ENCODE measurements around the gene DNAAF9.
"Not testable (repeated sequence)": the region's sequence is repeated elsewhere in the genome, so short reads cannot be mapped to it uniquely, and the experiment has no call there.

The DNAAF9 gene

DNA sequence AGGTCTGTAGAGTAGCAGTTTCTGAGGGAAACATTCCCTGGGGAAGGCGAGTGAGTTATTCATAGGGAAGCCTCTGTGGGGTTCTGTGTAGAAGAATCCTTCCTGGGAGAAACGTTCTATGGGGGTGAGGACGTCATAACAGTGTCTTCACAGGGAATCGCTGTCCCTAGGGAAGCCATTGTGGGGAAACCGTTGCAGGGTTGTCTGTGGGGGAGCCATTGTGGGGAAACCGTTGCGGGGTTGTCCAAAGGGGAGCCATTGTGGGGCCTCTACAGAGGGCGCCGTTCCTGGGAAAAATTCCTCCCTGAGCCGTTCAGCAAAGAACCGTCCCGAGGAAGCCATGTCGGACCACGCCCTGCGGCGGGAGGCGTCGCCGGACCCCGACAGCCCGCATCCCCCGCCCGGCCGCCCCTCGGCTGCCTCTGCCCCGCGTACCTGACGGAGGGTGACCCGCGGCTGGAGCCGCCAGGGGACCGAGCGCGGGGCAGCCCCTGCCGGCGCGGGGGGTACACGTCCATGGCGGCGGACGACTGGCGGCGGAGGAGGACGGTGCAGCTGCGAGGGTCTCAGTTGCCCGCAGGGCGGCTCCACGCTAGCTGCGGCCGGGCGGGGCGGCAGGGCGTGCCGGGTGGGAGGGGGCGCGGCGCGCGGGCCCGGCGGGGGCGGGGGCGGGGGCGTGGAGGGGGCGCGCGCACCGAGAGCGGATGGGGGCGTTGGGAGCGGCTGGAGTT, at the start of gene DNAAF9:
Gene DNAAF9, minus strand, starts transcription at position 630 of the 731 bp plus-strand sequence. Its CDS starts 112 bp downstream, at position 518.
- in situ Hi-C loops (cut with HindIII; ENCODE audit: low sequenced_read_pairs): no loop called here

DNA sequence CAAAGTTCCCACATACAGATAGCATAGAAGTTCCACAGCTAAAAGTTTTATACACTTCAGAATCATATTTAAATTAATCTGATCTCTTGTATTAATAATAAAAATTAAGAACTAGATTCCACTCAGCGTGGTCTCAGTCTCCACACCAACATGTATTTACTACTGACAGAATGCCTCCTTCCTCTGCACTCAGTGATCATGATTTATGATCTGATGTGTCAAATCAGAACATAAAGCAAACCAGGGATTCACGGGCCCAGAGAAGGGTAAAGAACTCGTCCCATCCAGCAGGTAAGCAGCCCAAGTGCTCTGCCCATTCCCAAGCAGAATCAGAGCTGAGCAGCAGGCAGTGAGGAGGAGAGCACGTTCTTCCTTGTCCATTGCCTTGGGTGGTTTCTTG, 49.2 kb upstream of the DNAAF9 start:
- in situ Hi-C loops (cut with HindIII; ENCODE audit: low sequenced_read_pairs): no loop called here

DNA sequence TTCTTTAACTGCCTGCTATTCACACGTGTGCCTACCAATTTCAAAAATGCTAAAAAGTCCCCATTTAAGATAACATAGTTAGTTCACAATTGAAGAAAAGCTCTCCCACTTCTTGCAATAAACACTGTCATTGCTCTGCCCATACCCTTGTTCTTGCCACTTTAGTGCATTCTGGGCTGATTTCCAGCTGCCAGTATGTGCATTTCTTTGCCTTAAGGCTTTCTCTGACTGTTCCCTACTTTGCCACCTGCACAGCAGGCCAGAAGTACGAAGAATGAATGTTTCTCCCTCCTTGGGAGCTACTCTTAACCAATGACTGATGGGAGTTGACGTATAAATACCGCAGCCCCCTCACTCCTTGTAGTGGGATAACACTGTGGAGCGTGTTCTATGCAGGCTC, 47.4 kb upstream of the DNAAF9 start:
- in situ Hi-C loops (cut with HindIII; ENCODE audit: low sequenced_read_pairs): no loop called here

DNA sequence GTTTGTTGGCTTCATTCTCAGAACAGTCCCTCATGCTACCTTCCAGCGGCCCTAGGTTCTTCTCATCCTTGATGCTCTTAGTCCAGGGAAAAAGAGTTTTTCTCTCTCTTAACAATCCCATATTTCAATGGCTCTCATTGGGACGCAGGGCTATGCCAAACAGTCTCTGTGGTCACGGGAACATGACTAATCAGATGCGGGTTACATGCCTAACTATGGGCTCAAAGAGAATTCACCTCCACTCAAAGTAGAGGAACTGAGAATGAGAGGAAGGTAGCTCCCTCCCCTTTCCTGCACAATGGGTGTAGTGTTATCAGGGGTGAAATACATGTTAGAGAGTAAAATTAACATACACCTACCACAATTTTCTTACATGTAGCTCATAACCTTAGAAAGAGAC, 45.2 kb upstream of the DNAAF9 start:
- in situ Hi-C loops (cut with HindIII; ENCODE audit: low sequenced_read_pairs): no loop called here

- in situ Hi-C loops (cut with HindIII; ENCODE audit: low sequenced_read_pairs): no loop called here
Observed at GRCh38 chr20:3452136-3452535, 44.7 kb upstream of the DNAAF9 start.

DNA sequence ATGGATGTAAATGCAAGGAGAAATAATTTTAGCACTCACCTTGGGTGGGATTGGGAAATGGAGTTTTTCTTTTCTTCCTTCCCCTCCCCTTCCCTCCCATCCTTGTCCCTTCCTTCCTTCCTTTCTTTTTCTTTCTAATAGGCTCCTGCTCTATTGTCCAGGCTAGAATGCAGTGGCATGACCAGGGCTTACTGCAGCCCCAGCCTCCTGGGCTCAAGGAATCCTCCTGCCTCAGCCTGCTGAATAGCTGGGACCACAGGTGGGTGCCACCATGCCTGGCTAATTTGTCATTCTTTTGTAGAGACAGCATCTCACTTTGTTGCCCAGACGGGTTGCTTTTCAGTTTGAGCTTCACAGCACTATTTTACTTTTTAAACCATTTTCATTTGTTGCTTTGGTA, 41.9 kb upstream of the DNAAF9 start:
- in situ Hi-C loops (cut with HindIII; ENCODE audit: low sequenced_read_pairs): no loop called here

DNA sequence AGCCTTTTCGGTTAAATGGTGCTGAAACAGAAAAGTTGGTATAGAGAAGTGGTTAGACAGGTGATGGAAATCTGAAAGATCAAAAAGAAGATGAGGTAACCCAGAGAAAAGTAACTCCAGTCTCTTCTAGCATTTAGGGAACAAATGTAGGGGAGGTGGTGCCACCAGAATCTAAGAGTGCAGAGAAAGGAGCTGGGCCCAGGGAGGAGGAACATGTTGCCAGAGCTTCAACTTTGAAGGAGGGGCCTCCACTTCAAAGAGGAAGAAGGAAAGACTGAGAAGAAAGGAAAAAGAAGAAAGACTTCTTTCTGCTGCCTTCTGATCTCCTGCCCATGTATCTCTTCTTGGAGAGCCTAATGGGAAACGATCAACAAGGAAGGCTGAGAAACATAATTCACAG, 39.9 kb upstream of the DNAAF9 start:
- in situ Hi-C loops (cut with HindIII; ENCODE audit: low sequenced_read_pairs): no loop called here

DNA sequence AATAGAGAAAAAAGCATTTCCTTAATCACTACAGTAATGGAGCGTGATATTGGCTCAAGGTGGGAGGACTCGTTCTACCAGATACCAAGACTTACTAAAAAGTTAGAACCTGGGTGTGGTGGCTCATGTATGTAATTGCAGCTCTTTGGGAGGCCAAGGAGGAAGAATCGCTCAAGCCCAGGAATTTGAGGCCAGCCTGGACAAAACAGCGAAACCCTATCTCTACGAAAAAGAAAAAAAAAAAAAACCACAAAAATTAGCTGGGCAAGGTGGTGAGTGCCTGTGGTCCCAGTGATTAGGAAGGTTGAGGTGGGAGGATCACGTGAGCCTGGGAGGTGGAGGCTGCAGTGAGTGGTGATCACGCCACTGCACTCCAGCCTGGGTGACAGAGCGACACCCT, 39.3 kb upstream of the DNAAF9 start:
- in situ Hi-C loops (cut with HindIII; ENCODE audit: low sequenced_read_pairs): no loop called here

DNA sequence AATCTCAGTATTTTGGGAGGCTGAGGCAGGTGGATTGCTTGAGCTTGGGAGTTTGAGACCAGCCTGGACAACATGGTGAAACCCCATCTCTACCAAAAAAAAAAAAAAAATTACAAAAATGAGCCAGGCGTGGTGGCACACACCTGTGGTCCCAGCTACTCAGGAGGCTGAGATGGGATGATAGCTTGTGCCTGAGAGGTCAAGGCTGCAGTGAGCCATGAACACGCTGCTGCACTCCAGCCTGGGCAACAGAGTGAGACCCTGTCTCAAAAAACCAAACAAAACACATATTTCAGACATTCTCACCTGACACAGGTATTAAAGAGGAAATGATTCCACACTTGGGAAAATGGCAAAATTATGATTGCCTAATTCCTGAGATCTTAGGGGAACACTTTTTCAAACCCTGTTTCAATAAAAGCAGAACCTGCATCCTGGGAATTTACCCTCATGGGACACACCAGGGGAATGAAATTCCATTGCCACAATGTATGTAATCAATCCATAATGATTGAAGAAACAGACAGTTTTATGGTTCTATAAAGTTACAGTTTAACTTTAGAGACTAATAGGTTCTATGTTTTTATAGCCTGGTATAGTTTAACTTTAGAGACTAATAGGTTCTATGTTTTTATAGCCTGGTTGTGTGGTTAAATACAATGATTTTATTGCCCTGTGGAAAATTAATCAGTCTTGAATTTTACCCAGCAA, 29.6 kb upstream of the DNAAF9 start:
- in situ Hi-C loops (cut with HindIII; ENCODE audit: low sequenced_read_pairs): no loop called here

DNA sequence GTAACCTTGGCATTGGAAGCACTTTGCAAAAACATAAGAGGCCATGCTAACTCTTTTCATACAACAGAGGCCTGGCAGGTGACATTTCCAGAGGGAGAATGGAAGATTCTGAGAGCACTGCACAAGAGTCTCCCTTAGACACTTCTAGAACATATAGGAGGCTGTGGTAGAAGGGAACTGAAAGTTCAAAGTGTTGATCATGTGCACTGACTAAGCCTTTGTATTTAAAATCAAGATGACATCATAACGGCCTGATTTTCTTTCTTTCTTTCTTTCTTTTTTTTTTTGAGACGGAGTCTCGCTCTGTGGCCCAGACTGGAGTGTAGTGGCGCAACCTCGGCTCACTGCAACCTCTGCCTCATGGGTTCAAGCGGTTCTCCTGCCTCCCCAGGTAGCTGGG, 26.8 kb upstream of the DNAAF9 start:
- in situ Hi-C loops (cut with HindIII; ENCODE audit: low sequenced_read_pairs): no loop called here

GRCh38 chr20:3433744-3434143, 26.3 kb upstream of the DNAAF9 start:
- in situ Hi-C loops (cut with HindIII; ENCODE audit: low sequenced_read_pairs): no loop called here

- in situ Hi-C loops (cut with HindIII; ENCODE audit: low sequenced_read_pairs): no loop called here
Observed at GRCh38 chr20:3432844-3433243, 25.4 kb upstream of the DNAAF9 start.

GRCh38 chr20:3431109-3431508, 23.6 kb upstream of the DNAAF9 start:
- in situ Hi-C loops (cut with HindIII; ENCODE audit: low sequenced_read_pairs): no loop called here

DNA sequence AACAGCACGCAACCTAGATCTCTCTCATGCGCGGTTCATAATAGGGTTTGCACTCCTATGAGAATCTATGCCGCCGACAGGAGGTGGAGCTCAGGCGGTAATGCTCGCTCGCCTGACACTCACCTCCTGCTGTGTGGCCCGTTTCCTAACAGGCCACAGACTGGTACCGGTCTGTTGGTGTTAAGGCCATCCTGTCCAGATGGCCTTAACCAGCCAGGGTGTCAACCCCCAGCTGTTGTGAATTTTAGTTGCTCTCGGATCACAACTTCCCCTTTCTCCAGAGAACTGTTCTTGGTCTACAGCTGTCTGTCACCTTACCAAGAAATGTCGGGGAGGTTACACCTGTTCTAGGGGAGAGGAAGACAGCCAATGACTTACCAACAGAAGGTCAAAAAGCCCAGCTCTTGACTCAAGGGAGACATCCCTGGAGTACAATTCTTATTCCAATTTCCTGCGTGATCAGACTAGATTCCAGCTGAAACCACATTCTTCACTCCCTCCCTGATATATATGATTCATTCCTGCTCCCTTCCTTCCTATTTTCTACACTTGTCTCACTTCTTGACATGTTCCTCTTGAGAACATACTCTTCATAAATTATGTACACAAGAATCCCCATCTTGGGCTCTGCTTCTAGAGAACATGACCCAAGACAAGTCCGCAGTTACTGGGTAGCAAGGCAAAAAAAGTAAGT, 23.1 kb upstream of the DNAAF9 start:
- in situ Hi-C loops (cut with HindIII; ENCODE audit: low sequenced_read_pairs): no loop called here

- in situ Hi-C loops (cut with HindIII; ENCODE audit: low sequenced_read_pairs): not testable (repeated sequence)
Observed at GRCh38 chr20:3426766-3427165, 19.3 kb upstream of the DNAAF9 start.

GRCh38 chr20:3423126-3423525, 15.7 kb upstream of the DNAAF9 start:
- in situ Hi-C loops (cut with HindIII; ENCODE audit: low sequenced_read_pairs): no loop called here

DNA sequence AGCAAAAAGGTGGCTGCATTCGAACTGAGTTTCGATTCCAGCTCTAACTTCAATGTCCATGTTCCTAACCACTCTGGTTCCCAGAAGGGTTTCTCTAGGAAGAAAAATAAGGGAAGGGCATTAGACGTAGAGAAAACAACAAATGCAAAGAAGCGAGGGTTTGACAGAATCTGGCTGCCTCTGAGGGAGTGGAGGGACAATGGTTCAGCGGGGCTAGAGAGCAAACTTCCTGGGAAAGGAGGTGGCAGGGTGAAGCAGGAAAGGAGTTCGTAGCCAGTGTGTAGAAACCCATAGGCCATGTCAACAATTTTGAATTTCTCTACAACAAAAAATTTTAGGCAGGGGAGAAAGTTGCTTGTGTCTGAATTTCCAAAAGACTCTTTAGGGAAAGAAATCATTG, 14.5 kb upstream of the DNAAF9 start:
- in situ Hi-C loops (cut with HindIII; ENCODE audit: low sequenced_read_pairs): no loop called here

DNA sequence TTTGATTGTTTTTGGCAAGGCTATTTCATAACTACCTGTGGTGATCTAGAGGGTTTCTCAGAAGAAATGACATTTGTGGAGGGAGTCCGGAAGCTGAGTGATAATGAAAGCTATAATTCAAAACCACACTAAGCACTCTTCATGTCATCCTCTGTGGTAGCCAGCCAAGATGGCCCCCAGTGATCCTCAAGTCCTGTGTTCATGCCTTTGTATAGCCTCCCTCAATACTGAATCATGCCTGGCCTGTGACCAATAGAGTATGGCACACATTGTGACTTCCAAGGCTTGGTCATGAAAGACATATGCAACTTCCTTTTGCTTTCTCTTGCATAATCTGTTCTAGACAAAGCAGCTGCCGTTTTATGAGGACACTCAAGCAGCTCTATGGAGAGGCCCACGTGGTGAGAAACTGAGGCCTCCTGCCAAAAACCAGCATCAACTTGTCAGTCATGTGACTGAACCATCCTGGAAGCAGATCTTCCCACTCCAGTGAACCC, 12.8 kb upstream of the DNAAF9 start:
- in situ Hi-C loops (cut with HindIII; ENCODE audit: low sequenced_read_pairs): no loop called here

DNA sequence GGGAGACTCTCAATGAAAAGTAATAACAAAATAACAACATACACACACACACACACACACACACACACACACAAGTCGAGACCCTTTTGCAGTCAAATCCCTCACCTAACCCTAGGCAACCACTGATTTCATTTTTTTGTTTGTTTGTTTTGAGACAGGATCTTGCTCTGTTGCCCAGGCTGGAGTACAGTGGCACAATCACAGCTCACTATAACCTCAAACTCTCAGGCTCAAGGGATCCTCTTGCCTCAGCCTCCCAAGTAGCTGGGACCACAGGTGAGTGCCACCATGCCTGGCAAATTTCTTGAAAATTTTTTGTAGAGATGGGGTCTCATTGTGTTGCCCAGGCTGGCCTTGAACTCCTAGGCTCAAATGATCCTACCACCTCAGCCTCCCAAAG, 10.7 kb upstream of the DNAAF9 start:
- in situ Hi-C loops (cut with HindIII; ENCODE audit: low sequenced_read_pairs): not testable (repeated sequence)

DNA sequence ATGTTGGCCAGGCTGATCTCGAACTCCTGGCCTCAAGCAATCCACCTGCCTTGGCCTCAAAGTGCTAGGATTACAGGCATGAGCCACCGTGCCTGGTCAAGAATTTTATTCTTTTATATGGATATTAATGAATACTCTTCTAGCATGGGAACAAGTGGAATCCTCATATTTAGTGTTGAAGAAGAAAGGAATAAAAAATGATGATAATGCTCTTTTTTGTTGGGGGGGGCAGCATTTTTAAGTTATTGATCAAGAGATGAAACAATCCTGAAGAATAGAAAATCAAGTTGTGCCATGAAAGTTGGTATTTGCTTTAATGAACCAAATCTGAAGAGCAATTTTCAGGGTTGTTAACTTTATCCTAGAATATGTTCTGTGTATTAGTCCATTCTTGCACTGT, 6.7 kb upstream of the DNAAF9 start:
- in situ Hi-C loops (cut with HindIII; ENCODE audit: low sequenced_read_pairs): no loop called here

- in situ Hi-C loops (cut with HindIII; ENCODE audit: low sequenced_read_pairs): no loop called here
Observed at GRCh38 chr20:3413393-3413889, 6.0 kb upstream of the DNAAF9 start.

Data from DLD1 (cell line).